ENCODE measurements around the gene MRM3.
"Not testable (repeated sequence)": the region's sequence is repeated elsewhere in the genome, so short reads cannot be mapped to it uniquely, and the experiment has no call there.

Gene MRM3

GRCh38 chr17:797236-797840 lies 15.2 kb downstream of the MRM3 start:
- no peak for DNase-seq

GRCh38 chr17:798246-798645 lies 16.1 kb downstream of the MRM3 start:
- no peak for DNase-seq

GRCh38 chr17:799261-799660 lies 17.1 kb downstream of the MRM3 start:
- DNase-seq, result no peak

- no peak for DNase-seq
These were observed 18.5 kb downstream of the MRM3 start for GRCh38 chr17:800446-801242.

GRCh38 chr17:801660-802059 lies 19.5 kb downstream of the MRM3 start:
- no peak for DNase-seq

GRCh38 chr17:802481-802880 lies 20.3 kb downstream of the MRM3 start:
- no peak for DNase-seq

- DNase-seq, result no peak
These were observed 21.0 kb downstream of the MRM3 start for GRCh38 chr17:802901-803881.

GRCh38 chr17:804541-805435 lies 22.6 kb downstream of the MRM3 start:
- DNase-seq, result no peak

- not testable (repeated sequence) for DNase-seq
These were observed 23.7 kb downstream of the MRM3 start for GRCh38 chr17:805886-806285.

- DNase-seq, result no peak
These were observed 24.2 kb downstream of the MRM3 start for GRCh38 chr17:806346-806745.

- DNase-seq, result no peak
These were observed 24.8 kb downstream of the MRM3 start for GRCh38 chr17:806781-807522.

- DNase-seq, result no peak
These were observed 25.6 kb downstream of the MRM3 start for GRCh38 chr17:807523-808294.

- no peak for DNase-seq
These were observed 29.1 kb downstream of the MRM3 start for GRCh38 chr17:811051-811784.

GRCh38 chr17:812638-813204 lies 30.6 kb downstream of the MRM3 start:
- DNase-seq, result no peak

- DNase-seq, result no peak
These were observed 32.2 kb downstream of the MRM3 start for GRCh38 chr17:814371-814770.

GRCh38 chr17:819251-819650 lies 37.1 kb downstream of the MRM3 start:
- DNase-seq, result no peak

GRCh38 chr17:823501-823902 lies 41.3 kb downstream of the MRM3 start:
- no peak for DNase-seq

GRCh38 chr17:824378-824777 lies 42.2 kb downstream of the MRM3 start:
- no peak for DNase-seq

GRCh38 chr17:825216-825615 lies 43.1 kb downstream of the MRM3 start:
- no peak for DNase-seq

- DNase-seq, result no peak
These were observed 44.6 kb downstream of the MRM3 start for GRCh38 chr17:826778-827177.
